Dedifferentiated amniotic fluid mesenchymal stem cell (primary cell): ENCODE measurements around the gene SMPD4.
"Not testable (repeated sequence)": the region's sequence is repeated elsewhere in the genome, so short reads cannot be mapped to it uniquely, and the experiment has no call there.

Source experiments
- DNase-seq: peaks from one replicate; pipeline ENCODE4 v3.0.0-alpha.2; 2016; ENCODE audit errors: extremely low spot score

SMPD4 gene

GRCh38 chr2:130141645-130142370 is 39.6 kb downstream of the SMPD4 start:
- not testable (repeated sequence) for DNase-seq

- DNase-seq, result not testable (repeated sequence)
Measured at GRCh38 chr2:130141002-130141401, 40.4 kb downstream of the SMPD4 start.

GRCh38 chr2:130140516-130140915 is 40.9 kb downstream of the SMPD4 start:
- DNase-seq, result not testable (repeated sequence)

GRCh38 chr2:130139331-130140280 is 41.8 kb downstream of the SMPD4 start:
- not testable (repeated sequence) for DNase-seq

GRCh38 chr2:130138841-130139251 is 42.6 kb downstream of the SMPD4 start:
- not testable (repeated sequence) for DNase-seq

- not testable (repeated sequence) for DNase-seq
Measured at GRCh38 chr2:130138326-130138725, 43.1 kb downstream of the SMPD4 start.

- not testable (repeated sequence) for DNase-seq
Measured at GRCh38 chr2:130137118-130137517, 44.3 kb downstream of the SMPD4 start.

- DNase-seq, result not testable (repeated sequence)
Measured at GRCh38 chr2:130136546-130136945, 44.9 kb downstream of the SMPD4 start.

- no peak for DNase-seq
Measured at GRCh38 chr2:130135692-130136541, 45.5 kb downstream of the SMPD4 start.

GRCh38 chr2:130129120-130129829 is 52.1 kb downstream of the SMPD4 start, which contains the start of gene POTEF:
POTEF (minus strand) TSS chr2:130129222; CDS start chr2:130120515, 8,707 bp downstream.
- not testable (repeated sequence) for DNase-seq

- not testable (repeated sequence) for DNase-seq
Measured at GRCh38 chr2:130128464-130128863, 52.9 kb downstream of the SMPD4 start.

- not testable (repeated sequence) for DNase-seq
Measured at GRCh38 chr2:130127726-130128125, 53.7 kb downstream of the SMPD4 start.

GRCh38 chr2:130120924-130121323 is 60.5 kb downstream of the SMPD4 start:
- not testable (repeated sequence) for DNase-seq

- not testable (repeated sequence) for DNase-seq
Measured at GRCh38 chr2:130102597-130103363, 78.6 kb downstream of the SMPD4 start.
